Transverse colon (tissue), 4 donors: ENCODE results near the gene PAN3.

Experiments
- CTCF ChIP-seq, 5 experiments: fragments of 200-600 bp in 3 of 5; fragments of 450-650 bp in 2 of 5; sonication (generic) in 3 of 5; IDR thresholded peaks; 1 replicate in 2 of 5; 2 replicates in 3 of 5; pipeline ENCODE4 v1.5.1; 2016 to 2017; ENCODE audit warnings: antibody characterized with exemption in 5 of 5, inconsistent platforms in 3 of 5, mild to moderate bottlenecking in 2 of 5, moderate library complexity in 1 of 5
- EP300 ChIP-seq: sonication (generic); formaldehyde crosslinking; IDR thresholded peaks from one replicate; pipeline ENCODE4 v1.6.1; 2017; ENCODE audit warnings: antibody characterized with exemption, low read depth
- POLR2AphosphoS5 ChIP-seq, 3 donors: sonication (generic); formaldehyde crosslinking; IDR thresholded peaks; one replicate each; pipeline ENCODE4 v1.6.1; 2016; ENCODE audit warnings: antibody characterized with exemption in 3 of 3

- no peak for TF ChIP-seq CTCF (IDR thresholded peaks at IDR 0.05)
- no peak for TF ChIP-seq POLR2AphosphoS5 (IDR thresholded peaks at IDR 0.05)
- no peak for TF ChIP-seq EP300
Observed at GRCh38 chr13:28097503-28097902, 40.8 kb upstream of the PAN3 start.
